GM12878 (cell line): Measurements from ENCODE around the gene SORT1. TPM values are rescaled to one million over a fixed set of nuclear protein-coding genes. Genes with fewer than 3 reads are reported as not detected.

Source experiments
- ATAC-seq: fragments of 200-7000 bp; cut with Tn5 transposase; 3 replicates; pipeline ENCODE4 v1.9.1; 2020; ENCODE audit warnings: mild to moderate bottlenecking, moderate library complexity
- BruUV-seq: library from RNA; stranded (reverse); fragments of 400-500 nt; replicated peaks from 2 replicates; lab custom pipeline; 2021; lab: Mats Ljungman, UMichigan
- CTCF ChIA-PET: fragments of 300-600 bp; sonication (Branson Sonifier 250); formaldehyde crosslinking; extraction: SDS; loops from one replicate; lab custom pipeline; 2021; ENCODE audit warnings: inconsistent platforms; lab: Yijun Ruan, JAX
- POLR2A ChIA-PET: fragments of 350-600 bp; formaldehyde crosslinking; extraction: SDS; loops from one replicate; lab custom pipeline; 2021; ENCODE audit warnings: inconsistent platforms; lab: Charles Lee
- RAD21 ChIA-PET: fragments of 300-600 bp; sonication (Branson Sonifier 250); formaldehyde crosslinking; loops from one replicate; lab custom pipeline; 2023; ENCODE audit warnings: antibody characterized with exemption; ENCODE audit not compliant: unreplicated experiment; lab: Charles Lee
- SMC1A ChIA-PET: fragments of 300-600 bp; sonication (Branson Sonifier 250); formaldehyde crosslinking; loops from one replicate; lab custom pipeline; 2023; ENCODE audit not compliant: unreplicated experiment, uncharacterized antibody; lab: Charles Lee
- DNase-seq: peaks from one replicate; pipeline ENCODE4 v3.0.0-alpha.2; 2011; ENCODE audit warnings: low read depth, low spot score
- FAIRE-seq: peaks from 3 replicates; lab custom pipeline; 2011; peaks lifted over from hg19 to GRCh38; lab: Jason Lieb, UNC
- H2AFZ ChIP-seq: 2 replicates; pipeline ENCODE4 v1.6.0; 2011; ENCODE audit warnings: low read depth, low read length, control low read depth; ENCODE audit not compliant: control insufficient read depth
- H3K27ac ChIP-seq: 2 replicates; pipeline ENCODE4 v1.5.1; 2011; ENCODE audit warnings: control low read depth; ENCODE audit not compliant: control insufficient read depth, insufficient read depth
- H3K27me3 ChIP-seq, 2 experiments: replicated peaks in 1 of 2; 2 replicates each; pipeline versions ENCODE4 v1.6.0 to v1.6.1; 2011; ENCODE audit warnings: low read length in 1 of 2; ENCODE audit not compliant: control insufficient read depth in 2 of 2, insufficient read depth in 2 of 2
- H3K36me3 ChIP-seq, 2 experiments: 2 replicates each; pipeline ENCODE4 v1.5.1; 2011; ENCODE audit warnings: low read length in 1 of 2; ENCODE audit not compliant: control insufficient read depth in 2 of 2, insufficient read depth in 2 of 2
- H3K4me1 ChIP-seq: 2 replicates; pipeline ENCODE4 v1.6.1; 2011; ENCODE audit warnings: mild to moderate bottlenecking, low read length, moderate library complexity, mixed read lengths; ENCODE audit not compliant: control insufficient read depth, insufficient read depth
- H3K4me2 ChIP-seq: 2 replicates; pipeline ENCODE4 v1.6.0; 2011; ENCODE audit warnings: control low read depth; ENCODE audit not compliant: control insufficient read depth, insufficient read depth
- H3K4me3 ChIP-seq: fragments of 200-600 bp; sonication (generic); 2 replicates; pipeline ENCODE4 v1.5.1; 2016
- H3K79me2 ChIP-seq: 2 replicates; pipeline ENCODE4 v1.6.0; 2011; ENCODE audit warnings: low read length; ENCODE audit not compliant: control insufficient read depth, insufficient read depth
- H3K9ac ChIP-seq: 2 replicates; pipeline ENCODE4 v1.8.0; 2011; ENCODE audit warnings: low read length, control low read depth, mixed read lengths; ENCODE audit not compliant: control insufficient read depth, insufficient read depth
- H3K9me3 ChIP-seq: replicated peaks from 3 replicates; pipeline ENCODE4 v1.5.1; 2011; ENCODE audit warnings: mild to moderate bottlenecking, low read length; ENCODE audit not compliant: control insufficient read depth, insufficient read depth
- H4K20me1 ChIP-seq: 2 replicates; pipeline ENCODE4 v1.6.0; 2011; ENCODE audit not compliant: control insufficient read depth, insufficient read depth
- CREB1 ChIP-seq: IDR thresholded peaks from 2 replicates; pipeline ENCODE4 v1.6.1; 2012; ENCODE audit warnings: low read depth, mild to moderate bottlenecking, inconsistent platforms
- ESRRA ChIP-seq: IDR thresholded peaks from 2 replicates; pipeline ENCODE4 v1.6.1; 2012; ENCODE audit warnings: mild to moderate bottlenecking, low read length, improper control_type of control experiment
- FOS ChIP-seq: IDR thresholded peaks from 3 replicates; pipeline ENCODE4 v1.6.1; 2011; ENCODE audit warnings: borderline replicate concordance; ENCODE audit not compliant: insufficient read length; ENCODE audit errors: extremely low read depth
- IKZF1 ChIP-seq: fragments of 450-650 bp; conservative IDR thresholded peaks from 2 replicates; pipeline ENCODE4 v1.6.1; 2017; ENCODE audit warnings: antibody characterized with exemption, mild to moderate bottlenecking
- KDM1A ChIP-seq: fragments of 200-600 bp; sonication (generic); IDR thresholded peaks from 2 replicates; pipeline ENCODE4 v1.6.1; 2016; ENCODE audit warnings: borderline replicate concordance
- MAX ChIP-seq: IDR thresholded peaks from 2 replicates; pipeline ENCODE4 v1.6.1; 2012; ENCODE audit warnings: low read depth, low read length, improper control_type of control experiment
- RB1 ChIP-seq: fragments of 450-650 bp; formaldehyde crosslinking; IDR thresholded peaks from 2 replicates; pipeline ENCODE4 v1.6.1; 2017; ENCODE audit warnings: mild to moderate bottlenecking, borderline replicate concordance
- SMARCA5 ChIP-seq: fragments of 450-650 bp; IDR thresholded peaks from 2 replicates; pipeline ENCODE4 v1.6.1; 2017; ENCODE audit warnings: mild to moderate bottlenecking
- TCF7 ChIP-seq: IDR thresholded peaks from 2 replicates; pipeline ENCODE4 v1.6.1; 2014; ENCODE audit warnings: antibody characterized with exemption, borderline replicate concordance
- ZBED1 ChIP-seq: IDR thresholded peaks from 2 replicates; pipeline ENCODE4 v1.6.1; 2016; ENCODE audit warnings: borderline replicate concordance
- WGBS: methylation state at CpG from one replicate; pipeline ENCODE4 v1.1.6; 2016; ENCODE audit warnings: low lambda C conversion rate; ENCODE audit not compliant: insufficient replicate concordance, insufficient coverage; ENCODE audit errors: missing lambda C conversion rate; 5-methylcytosine and 5-hydroxymethylcytosine counted together
- in situ Hi-C: fragments of 300-500 bp; cut with MboI; formaldehyde crosslinking; loops from 9 replicates; pipeline ENCODE4 v1.14.3; 2018; ENCODE audit warnings: mixed read lengths
- intact Hi-C: fragments of 100-400 bp; cut with micrococcal nuclease; formaldehyde crosslinking; loops from one replicate; pipeline ENCODE4 v1.14.2; 2022; ENCODE audit not compliant: unreplicated experiment
- polyA plus RNA-seq, 11 experiments: library from polyadenylated mRNA; depleted of rRNA in 4 of 11; unstranded in 6 of 11; stranded (reverse) in 5 of 11; fragments of >200 nt; fragmentation: Nextera tagmentation in 4 of 11; fragmentation: Illumina TruSeq in 1 of 11; extraction: Ambion mirVana in 4 of 11; extraction: Trizol in 1 of 11; gene quantifications; 1 replicate in 1 of 11; 2 replicates in 10 of 11; pipeline versions ENCODE4 v1.2.1 to v1.2.3, GENCODE V29; 2011 to 2016; ENCODE audit warnings: inconsistent platforms in 2 of 11, missing spikeins in 2 of 11, low read depth in 1 of 11
- total RNA-seq, 4 experiments: library from RNA; depleted of rRNA in 3 of 4; stranded (reverse); fragments of >200 nt in 3 of 4; fragmentation: Illumina TruSeq in 1 of 4; extraction: Trizol in 1 of 4; gene quantifications; 2 replicates each; pipeline versions ENCODE4 v1.2.1 to v1.2.3, GENCODE V29; 2013 to 2021
- TF ChIP-seq, protein P1 (sequence below): fragments of 450-650 bp; IDR thresholded peaks from 2 replicates; pipeline ENCODE4 v1.6.1; 2017; ENCODE audit warnings: mild to moderate bottlenecking, moderate library complexity
- TF ChIP-seq, protein P2 (sequence below): fragments of 450-650 bp; IDR thresholded peaks from 2 replicates; pipeline ENCODE4 v1.6.1; 2017; ENCODE audit warnings: mild to moderate bottlenecking, low read depth, inconsistent platforms; ENCODE audit not compliant: poor library complexity, severe bottlenecking
- TF ChIP-seq, protein P3 (sequence below): fragments of 450-650 bp; IDR thresholded peaks from 2 replicates; pipeline ENCODE4 v1.6.1; 2017; ENCODE audit warnings: borderline replicate concordance

Gene SORT1
- total and polyA plus RNA-seq, 10 of the 15 experiments (the other 5 are each of a cell fraction or from before 2014, with no cell fraction given) = 0.06 to 1.9 (median 0.33) TPM; not detected in 1

GRCh38 chr1:109272021-109272799 lies 125.5 kb downstream of the SORT1 start:
- no peak for FAIRE-seq
- no peak overlapping the region for H3K27ac ChIP-seq
- H3K4me1 ChIP-seq = no peaks in the 10 kb centered on the region
- in situ Hi-C loops = no loop called here
- POLR2A ChIA-PET = no interaction called here
- no peak overlapping the region for H3K4me2 ChIP-seq
- RAD21 ChIA-PET = no interaction called here
- SMC1A ChIA-PET = no interaction called here
- H3K9ac ChIP-seq = no peak overlapping the region
- BruUV-seq = no TSS peak
- H3K27me3 ChIP-seq = peaks cover 0 to 1% of the 10 kb centered on the region in 2 experiments; a peak in 1 of 4 replicates
- H3K79me2 ChIP-seq = no peaks in the 10 kb centered on the region
- H4K20me1 ChIP-seq = no peaks in the 10 kb centered on the region
- 46% methylated on average over 13 of the region's 13 CpGs for WGBS
- no peaks in the 10 kb centered on the region for H3K9me3 ChIP-seq
- no peak overlapping the region for H2AFZ ChIP-seq
- no peaks in the 10 kb centered on the region for H3K36me3 ChIP-seq
- DNase-seq = no peak
- TF ChIP-seq SMARCA5 (no peak), TCF7 (no peak), KDM1A (no peak), MAX (no peak), ESRRA (no peak), RB1 (no peak), ZBED1 (no peak), CREB1 (no peak), IKZF1 (no peak), FOS (no peak)
- TF ChIP-seq, protein P1, sequence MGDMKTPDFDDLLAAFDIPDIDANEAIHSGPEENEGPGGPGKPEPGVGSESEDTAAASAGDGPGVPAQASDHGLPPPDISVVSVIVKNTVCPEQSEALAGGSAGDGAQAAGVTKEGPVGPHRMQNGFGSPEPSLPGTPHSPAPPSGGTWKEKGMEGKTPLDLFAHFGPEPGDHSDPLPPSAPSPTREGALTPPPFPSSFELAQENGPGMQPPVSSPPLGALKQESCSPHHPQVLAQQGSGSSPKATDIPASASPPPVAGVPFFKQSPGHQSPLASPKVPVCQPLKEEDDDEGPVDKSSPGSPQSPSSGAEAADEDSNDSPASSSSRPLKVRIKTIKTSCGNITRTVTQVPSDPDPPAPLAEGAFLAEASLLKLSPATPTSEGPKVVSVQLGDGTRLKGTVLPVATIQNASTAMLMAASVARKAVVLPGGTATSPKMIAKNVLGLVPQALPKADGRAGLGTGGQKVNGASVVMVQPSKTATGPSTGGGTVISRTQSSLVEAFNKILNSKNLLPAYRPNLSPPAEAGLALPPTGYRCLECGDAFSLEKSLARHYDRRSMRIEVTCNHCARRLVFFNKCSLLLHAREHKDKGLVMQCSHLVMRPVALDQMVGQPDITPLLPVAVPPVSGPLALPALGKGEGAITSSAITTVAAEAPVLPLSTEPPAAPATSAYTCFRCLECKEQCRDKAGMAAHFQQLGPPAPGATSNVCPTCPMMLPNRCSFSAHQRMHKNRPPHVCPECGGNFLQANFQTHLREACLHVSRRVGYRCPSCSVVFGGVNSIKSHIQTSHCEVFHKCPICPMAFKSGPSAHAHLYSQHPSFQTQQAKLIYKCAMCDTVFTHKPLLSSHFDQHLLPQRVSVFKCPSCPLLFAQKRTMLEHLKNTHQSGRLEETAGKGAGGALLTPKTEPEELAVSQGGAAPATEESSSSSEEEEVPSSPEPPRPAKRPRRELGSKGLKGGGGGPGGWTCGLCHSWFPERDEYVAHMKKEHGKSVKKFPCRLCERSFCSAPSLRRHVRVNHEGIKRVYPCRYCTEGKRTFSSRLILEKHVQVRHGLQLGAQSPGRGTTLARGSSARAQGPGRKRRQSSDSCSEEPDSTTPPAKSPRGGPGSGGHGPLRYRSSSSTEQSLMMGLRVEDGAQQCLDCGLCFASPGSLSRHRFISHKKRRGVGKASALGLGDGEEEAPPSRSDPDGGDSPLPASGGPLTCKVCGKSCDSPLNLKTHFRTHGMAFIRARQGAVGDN = no peak
- TF ChIP-seq, protein P2, sequence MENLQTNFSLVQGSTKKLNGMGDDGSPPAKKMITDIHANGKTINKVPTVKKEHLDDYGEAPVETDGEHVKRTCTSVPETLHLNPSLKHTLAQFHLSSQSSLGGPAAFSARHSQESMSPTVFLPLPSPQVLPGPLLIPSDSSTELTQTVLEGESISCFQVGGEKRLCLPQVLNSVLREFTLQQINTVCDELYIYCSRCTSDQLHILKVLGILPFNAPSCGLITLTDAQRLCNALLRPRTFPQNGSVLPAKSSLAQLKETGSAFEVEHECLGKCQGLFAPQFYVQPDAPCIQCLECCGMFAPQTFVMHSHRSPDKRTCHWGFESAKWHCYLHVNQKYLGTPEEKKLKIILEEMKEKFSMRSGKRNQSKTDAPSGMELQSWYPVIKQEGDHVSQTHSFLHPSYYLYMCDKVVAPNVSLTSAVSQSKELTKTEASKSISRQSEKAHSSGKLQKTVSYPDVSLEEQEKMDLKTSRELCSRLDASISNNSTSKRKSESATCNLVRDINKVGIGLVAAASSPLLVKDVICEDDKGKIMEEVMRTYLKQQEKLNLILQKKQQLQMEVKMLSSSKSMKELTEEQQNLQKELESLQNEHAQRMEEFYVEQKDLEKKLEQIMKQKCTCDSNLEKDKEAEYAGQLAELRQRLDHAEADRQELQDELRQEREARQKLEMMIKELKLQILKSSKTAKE = no peak
- TF ChIP-seq, protein P3, sequence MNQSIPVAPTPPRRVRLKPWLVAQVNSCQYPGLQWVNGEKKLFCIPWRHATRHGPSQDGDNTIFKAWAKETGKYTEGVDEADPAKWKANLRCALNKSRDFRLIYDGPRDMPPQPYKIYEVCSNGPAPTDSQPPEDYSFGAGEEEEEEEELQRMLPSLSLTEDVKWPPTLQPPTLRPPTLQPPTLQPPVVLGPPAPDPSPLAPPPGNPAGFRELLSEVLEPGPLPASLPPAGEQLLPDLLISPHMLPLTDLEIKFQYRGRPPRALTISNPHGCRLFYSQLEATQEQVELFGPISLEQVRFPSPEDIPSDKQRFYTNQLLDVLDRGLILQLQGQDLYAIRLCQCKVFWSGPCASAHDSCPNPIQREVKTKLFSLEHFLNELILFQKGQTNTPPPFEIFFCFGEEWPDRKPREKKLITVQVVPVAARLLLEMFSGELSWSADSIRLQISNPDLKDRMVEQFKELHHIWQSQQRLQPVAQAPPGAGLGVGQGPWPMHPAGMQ = no peak
- CTCF ChIA-PET = no interaction called here
- intact Hi-C loops = no loop called here
- ATAC-seq = no peak
- H3K4me3 ChIP-seq = no peak overlapping the region
